Peyer's patch (tissue), 4 donors: ENCODE results near the gene MAGEA9.
"Not testable (repeated sequence)": the region's sequence is repeated elsewhere in the genome, so short reads cannot be mapped to it uniquely, and the experiment has no call there.

Source experiments
- POLR2A ChIP-seq, 2 donors: fragments of 450-650 bp; IDR thresholded peaks; one replicate each; pipeline ENCODE4 v1.5.1; 2017; ENCODE audit warnings: antibody characterized with exemption in 2 of 2, mild to moderate bottlenecking in 2 of 2, moderate library complexity in 2 of 2
- TF ChIP-seq, protein P1 (sequence below), 6 experiments: fragments of 450-650 bp in 4 of 6; fragments of 200-600 bp in 2 of 6; sonication (generic) in 1 of 6; IDR thresholded peaks; one replicate each; pipeline ENCODE4 v1.5.1; 2017 to 2019; ENCODE audit warnings: antibody characterized with exemption in 6 of 6, mild to moderate bottlenecking in 3 of 6, moderate library complexity in 1 of 6

DNA sequence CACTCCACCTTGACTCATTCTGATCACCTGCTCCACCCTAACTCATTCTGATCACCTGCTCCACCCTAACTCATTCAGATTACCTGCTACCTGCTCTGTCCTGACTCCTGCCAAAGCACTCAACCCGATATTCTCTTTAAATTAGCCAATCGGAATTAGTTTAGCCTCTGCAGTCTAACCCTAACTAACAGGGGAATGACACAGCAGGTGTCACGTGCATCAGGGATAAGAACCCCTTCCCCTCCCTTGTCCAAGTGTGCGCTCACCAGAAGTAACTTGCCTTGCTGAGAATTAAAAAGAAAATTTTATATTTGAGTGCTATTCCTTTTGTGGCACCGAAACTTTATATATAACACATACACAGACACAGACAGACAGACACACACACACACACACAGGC, 55.0 kb downstream of the MAGEA9 start:
- TF ChIP-seq, protein P1, sequence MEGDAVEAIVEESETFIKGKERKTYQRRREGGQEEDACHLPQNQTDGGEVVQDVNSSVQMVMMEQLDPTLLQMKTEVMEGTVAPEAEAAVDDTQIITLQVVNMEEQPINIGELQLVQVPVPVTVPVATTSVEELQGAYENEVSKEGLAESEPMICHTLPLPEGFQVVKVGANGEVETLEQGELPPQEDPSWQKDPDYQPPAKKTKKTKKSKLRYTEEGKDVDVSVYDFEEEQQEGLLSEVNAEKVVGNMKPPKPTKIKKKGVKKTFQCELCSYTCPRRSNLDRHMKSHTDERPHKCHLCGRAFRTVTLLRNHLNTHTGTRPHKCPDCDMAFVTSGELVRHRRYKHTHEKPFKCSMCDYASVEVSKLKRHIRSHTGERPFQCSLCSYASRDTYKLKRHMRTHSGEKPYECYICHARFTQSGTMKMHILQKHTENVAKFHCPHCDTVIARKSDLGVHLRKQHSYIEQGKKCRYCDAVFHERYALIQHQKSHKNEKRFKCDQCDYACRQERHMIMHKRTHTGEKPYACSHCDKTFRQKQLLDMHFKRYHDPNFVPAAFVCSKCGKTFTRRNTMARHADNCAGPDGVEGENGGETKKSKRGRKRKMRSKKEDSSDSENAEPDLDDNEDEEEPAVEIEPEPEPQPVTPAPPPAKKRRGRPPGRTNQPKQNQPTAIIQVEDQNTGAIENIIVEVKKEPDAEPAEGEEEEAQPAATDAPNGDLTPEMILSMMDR (IDR thresholded peaks at IDR 0.05) = not testable (repeated sequence)
- TF ChIP-seq POLR2A (IDR thresholded peaks at IDR 0.05) = not testable (repeated sequence)
